H9 (cell line): Measurements from ENCODE around the gene JAK1. TPM values are rescaled to one million over a fixed set of nuclear protein-coding genes. Genes with fewer than 3 reads are reported as not detected.

Experiments
- DNase-seq: peaks from one replicate; pipeline ENCODE4 v3.0.0-alpha.2; 2017
- H2AFZ ChIP-seq: one replicate; pipeline ENCODE4 v1.6.1; 2013; ENCODE audit warnings: mild to moderate bottlenecking, low read length, control low read depth, moderate library complexity
- H2AK5ac ChIP-seq: 2 replicates; pipeline ENCODE4 v1.6.1; 2013; ENCODE audit warnings: low read length, control low read depth, mixed read lengths; ENCODE audit not compliant: insufficient read length
- H2BK120ac ChIP-seq: one replicate; pipeline ENCODE4 v1.6.1; 2013; ENCODE audit warnings: low read depth, mild to moderate bottlenecking, low read length, control low read depth, inconsistent platforms; ENCODE audit not compliant: poor library complexity, severe bottlenecking
- H2BK12ac ChIP-seq: 2 replicates; pipeline ENCODE4 v1.6.1; 2013; ENCODE audit warnings: low read length, control low read depth, mixed read lengths, low read depth; ENCODE audit not compliant: insufficient read length
- H2BK15ac ChIP-seq: 2 replicates; pipeline ENCODE4 v1.6.1; 2013; ENCODE audit warnings: low read depth, low read length, control low read depth
- H2BK20ac ChIP-seq: one replicate; pipeline ENCODE4 v1.6.1; 2013; ENCODE audit warnings: low read depth, mild to moderate bottlenecking, low read length, control low read depth, inconsistent platforms; ENCODE audit not compliant: poor library complexity, severe bottlenecking
- H2BK5ac ChIP-seq: 2 replicates; pipeline ENCODE4 v1.6.1; 2013; ENCODE audit warnings: low read length, control low read depth, mixed read lengths; ENCODE audit not compliant: insufficient read length
- H3K14ac ChIP-seq: 2 replicates; pipeline ENCODE4 v1.6.1; 2013; ENCODE audit warnings: low read length, control low read depth; ENCODE audit not compliant: insufficient read depth
- H3K18ac ChIP-seq: 2 replicates; pipeline ENCODE4 v1.6.1; 2013; ENCODE audit warnings: low read depth, mild to moderate bottlenecking, mixed read lengths, low read length, control low read depth; ENCODE audit not compliant: insufficient read length
- H3K23ac ChIP-seq: 2 replicates; pipeline ENCODE4 v1.6.1; 2013; ENCODE audit warnings: low read length, control low read depth, mixed read lengths, low read depth; ENCODE audit not compliant: insufficient read length
- H3K23me2 ChIP-seq: 2 replicates; pipeline ENCODE4 v1.6.1; 2013; ENCODE audit warnings: low read depth, mild to moderate bottlenecking, mixed read lengths, low read length, control low read depth; ENCODE audit not compliant: insufficient read length, poor library complexity, severe bottlenecking
- H3K27ac ChIP-seq: 2 replicates; pipeline ENCODE4 v1.5.1; 2013; ENCODE audit warnings: low read length, control low read depth, mixed read lengths, low read depth; ENCODE audit not compliant: insufficient read length
- H3K27me3 ChIP-seq: 2 replicates; pipeline ENCODE4 v1.6.1; 2013; ENCODE audit warnings: low read length, control low read depth, inconsistent platforms; ENCODE audit not compliant: insufficient read depth
- H3K4ac ChIP-seq: 2 replicates; pipeline ENCODE4 v1.6.1; 2013; ENCODE audit warnings: low read depth, mild to moderate bottlenecking, control low read depth, inconsistent platforms, low read length, moderate library complexity
- H3K4me1 ChIP-seq: 2 replicates; pipeline ENCODE4 v1.6.1; 2013; ENCODE audit warnings: low read length, control low read depth, inconsistent platforms; ENCODE audit not compliant: insufficient read depth
- H3K4me2 ChIP-seq: 2 replicates; pipeline ENCODE4 v1.6.1; 2013; ENCODE audit warnings: low read length, control low read depth, mixed read lengths; ENCODE audit not compliant: insufficient read length, insufficient read depth
- H3K56ac ChIP-seq: 2 replicates; pipeline ENCODE4 v1.6.1; 2013; ENCODE audit warnings: low read depth, mild to moderate bottlenecking, mixed read lengths, low read length, control low read depth; ENCODE audit not compliant: insufficient read length
- H3K79me1 ChIP-seq: 2 replicates; pipeline ENCODE4 v1.6.1; 2013; ENCODE audit warnings: low read depth, mild to moderate bottlenecking, moderate library complexity, low read length, control low read depth, inconsistent platforms; ENCODE audit not compliant: insufficient read depth, poor library complexity, severe bottlenecking
- H3K79me2 ChIP-seq: 2 replicates; pipeline ENCODE4 v1.6.1; 2013; ENCODE audit warnings: low read length, control low read depth, inconsistent platforms; ENCODE audit not compliant: insufficient read depth
- H3K9ac ChIP-seq: 2 replicates; pipeline ENCODE4 v1.6.1; 2013; ENCODE audit warnings: low read length, control low read depth, mixed read lengths; ENCODE audit not compliant: insufficient read length; ENCODE audit errors: extremely low read depth
- H3K9me3 ChIP-seq: one replicate; pipeline ENCODE4 v1.6.1; 2013; ENCODE audit warnings: low read depth, low read length, inconsistent platforms; ENCODE audit not compliant: control insufficient read depth
- H3T11ph ChIP-seq: one replicate; pipeline ENCODE4 v1.6.1; 2013; ENCODE audit warnings: mild to moderate bottlenecking, low read length, control low read depth, inconsistent platforms
- H4K20me1 ChIP-seq: one replicate; pipeline ENCODE4 v1.6.1; 2013; ENCODE audit not compliant: control insufficient read depth, insufficient read length, insufficient read depth
- H4K5ac ChIP-seq: 2 replicates; pipeline ENCODE4 v1.6.1; 2013; ENCODE audit warnings: low read depth, mild to moderate bottlenecking, mixed read lengths, low read length, control low read depth; ENCODE audit not compliant: insufficient read length
- H4K8ac ChIP-seq: replicated peaks from 2 replicates; pipeline ENCODE4 v1.6.1; 2013; ENCODE audit warnings: low read length, control low read depth, mixed read lengths, low read depth; ENCODE audit not compliant: insufficient read length
- H4K91ac ChIP-seq: 2 replicates; pipeline ENCODE4 v1.6.1; 2013; ENCODE audit warnings: low read depth, mild to moderate bottlenecking, moderate library complexity, mixed read lengths, low read length, control low read depth; ENCODE audit not compliant: insufficient read length
- H3K27ac Mint-ChIP-seq, 3 experiments: 2 replicates in 2 of 3; 3 replicates in 1 of 3; pipeline ENCODE4 v1.8.0; 2020 to 2021; ENCODE audit warnings: mixed read lengths in 3 of 3, mild to moderate bottlenecking in 1 of 3, moderate library complexity in 1 of 3
- H3K27me3 Mint-ChIP-seq: 2 replicates; pipeline ENCODE4 v1.8.0; 2021; ENCODE audit warnings: low read depth, mild to moderate bottlenecking, moderate library complexity, mixed read lengths
- H3K36me3 Mint-ChIP-seq, 3 experiments: 2 replicates in 2 of 3; 3 replicates in 1 of 3; pipeline ENCODE4 v1.8.0; 2020 to 2021; ENCODE audit warnings: low read depth in 3 of 3, mixed read lengths in 3 of 3; ENCODE audit not compliant: insufficient read depth in 1 of 3
- H3K4me1 Mint-ChIP-seq, 2 experiments: 2 replicates each; pipeline ENCODE4 v1.8.0; 2020; ENCODE audit warnings: mixed read lengths in 2 of 2
- H3K4me3 Mint-ChIP-seq, 2 experiments: 2 replicates in 1 of 2; 3 replicates in 1 of 2; pipeline ENCODE4 v1.8.0; 2020 to 2021; ENCODE audit warnings: mild to moderate bottlenecking in 2 of 2, mixed read lengths in 2 of 2, moderate library complexity in 1 of 2
- H3K9me3 Mint-ChIP-seq, 2 experiments: 2 replicates in 1 of 2; 3 replicates in 1 of 2; pipeline ENCODE4 v1.8.0; 2020; ENCODE audit warnings: mild to moderate bottlenecking in 2 of 2, mixed read lengths in 2 of 2, moderate library complexity in 1 of 2
- CTCF ChIP-seq: fragments of 200-600 bp; sonication (generic); conservative IDR thresholded peaks from 3 replicates; pipeline ENCODE4 v1.8.0; 2021; ENCODE audit warnings: antibody characterized with exemption, mild to moderate bottlenecking
- WGBS: extraction: QIAGEN DNeasy Blood & Tissue Kit; methylation state at CpG from one replicate; pipeline ENCODE4 v1.1.7; 2013; ENCODE audit warnings: missing lambda C conversion rate, low lambda C conversion rate, mixed read lengths; ENCODE audit not compliant: insufficient read length; ENCODE audit errors: extremely low coverage; 5-methylcytosine and 5-hydroxymethylcytosine counted together
- total RNA-seq: library from RNA; stranded (reverse); gene quantifications from 2 replicates; pipeline ENCODE4 v1.2.1, GENCODE V29; 2021

Gene JAK1
- total RNA-seq, 1 experiment from 2014 or later, result 12.8 TPM

DNA sequence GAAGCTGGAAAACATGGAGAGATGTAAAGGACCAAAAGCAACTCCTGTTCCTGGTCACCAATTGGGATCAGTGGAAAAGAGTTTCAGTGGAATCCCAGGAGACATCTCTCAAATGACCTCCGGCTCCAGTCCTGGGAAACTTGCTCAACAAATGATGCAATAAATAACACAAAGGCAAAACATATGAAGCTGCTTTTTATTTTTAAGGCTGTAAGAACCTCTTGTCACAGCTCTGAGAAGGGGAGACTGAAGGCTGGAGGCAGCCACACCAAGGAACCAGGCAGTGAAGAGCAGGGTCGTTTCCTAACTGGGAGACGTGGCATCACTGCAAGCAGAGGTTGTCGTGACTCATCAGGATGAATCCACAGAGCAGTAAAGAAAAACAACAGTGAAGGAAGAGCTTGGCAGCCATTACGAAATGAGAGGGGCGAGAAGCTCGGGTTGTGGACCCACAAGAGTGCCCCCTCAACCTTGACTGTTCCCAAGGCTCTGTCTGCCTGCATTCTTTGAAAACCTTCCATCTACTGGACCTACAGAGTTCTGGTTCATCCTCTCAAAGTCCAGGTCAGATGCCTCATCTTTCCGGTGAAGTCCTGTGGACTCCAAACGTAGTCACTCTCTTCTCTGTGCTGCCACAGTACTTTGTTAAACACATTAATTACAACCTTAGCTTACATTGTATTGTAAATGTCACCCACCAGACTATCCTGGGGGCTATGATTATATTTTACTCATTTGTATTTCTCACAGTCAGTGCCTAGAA, 32.1 kb downstream of the JAK1 start:
- Histone ChIP-seq H2BK120ac (no peak overlapping the region), H4K20me1 (no peaks in the 10 kb centered on the region), H3T11ph (no peak overlapping the region), H3K56ac (no peak overlapping the region), H3K9ac (no peak overlapping the region), H3K4ac (no peak overlapping the region), H2BK15ac (no peak overlapping the region), H2BK20ac (no peak overlapping the region), H2BK5ac (no peak overlapping the region), H3K14ac (peak overlapping the region; percentile 51; the same call in 1 of the 2 replicates), H3K4me1 (no peaks in the 10 kb centered on the region), H2AK5ac (no peak overlapping the region), H3K79me1 (no peaks in the 10 kb centered on the region), H3K9me3 (no peaks in the 10 kb centered on the region), H4K91ac (no peak overlapping the region), H2BK12ac (no peak overlapping the region), H3K23me2 (no peaks in the 10 kb centered on the region), H3K27me3 (no peaks in the 10 kb centered on the region), H4K5ac (no peak overlapping the region), H4K8ac (no peak overlapping the region), H3K23ac (no peak overlapping the region), H2AFZ (no peak overlapping the region), H3K4me2 (no peak overlapping the region), H3K79me2 (peaks cover 3% of the 10 kb centered on the region; the same call in 1 of the 2 replicates), H3K27ac (no peak overlapping the region), H3K18ac (no peak overlapping the region)
- TF ChIP-seq CTCF, result no peak
- Mint-ChIP-seq H3K27me3 (no peaks in the 10 kb centered on the region), H3K9me3 (peaks cover 0 to 9% of the 10 kb centered on the region in 2 experiments; a peak in 3 of 5 replicates), H3K36me3 (peaks cover 0 to 4% (median 4%) of the 10 kb centered on the region in 3 experiments; a peak in 3 of 7 replicates), H3K4me3 (no peak overlapping the region), H3K4me1 (peaks cover 9 to 13% of the 10 kb centered on the region in 2 experiments), H3K27ac (no peak overlapping the region; a peak in 1 of 7 replicates)
- no peak for DNase-seq
- WGBS, result no CpG with 5 or more reads among the region's 9 CpGs
